ENCODE results near the gene STAU1. TPM values are rescaled to one million over a fixed set of nuclear protein-coding genes. Genes with fewer than 3 reads are reported as not detected.
"Not testable (repeated sequence)": the region's sequence is repeated elsewhere in the genome, so short reads cannot be mapped to it uniquely, and the experiment has no call there.

STAU1 gene
- total RNA-seq, 4 donors from 2014 or later, result 64.2 to 79.8 (median 70.9) TPM

- Histone ChIP-seq H3K27ac (peak overlapping the region; percentile 76 to 94 (median 88)), H3K4me1 (peaks cover 0 to 15% (median 9%) of the 10 kb centered on the region in 4 donors), H3K27me3 (no peaks in the 10 kb centered on the region), H3K4me3 (peak overlapping the region; percentile 64 to 83 (median 78)), H3K36me3 (peaks cover 0 to 42% (median 32%) of the 10 kb centered on the region in 3 donors), H3K9me3 (no peaks in the 10 kb centered on the region)
- DNase-seq (ENCODE audit: low spot score in 2 of 2), result no peak
- TF ChIP-seq EP300 (IDR thresholded peaks at IDR 0.05), result no peak
- no peak for TF ChIP-seq CTCF (IDR thresholded peaks at IDR 0.05)
- no peak for TF ChIP-seq POLR2A (IDR thresholded peaks at IDR 0.05)
- 70 to 75% methylated on average over 28 of the region's 28 CpGs for WGBS, 2 donors
Measured at GRCh38 chr20:49219924-49220831, 32.0 kb upstream of the STAU1 start.

- 0% methylated on average over 46 of the region's 46 CpGs for whole genome bisulfite sequencing, 2 donors
- peak; percentile 95 to 97 for DNase-seq (ENCODE audit: low spot score in 2 of 2)
- peaks cover 0 to 15% (median 9%) of the 10 kb centered on the region in 4 donors for H3K4me1 ChIP-seq
- no peaks in the 10 kb centered on the region for H3K9me3 ChIP-seq
- peak within 1 kb of the TSS; percentile 64 to 83 (median 78) for H3K4me3 ChIP-seq
- peak; percentile 99 to 100 for TF ChIP-seq EP300 (IDR thresholded peaks at IDR 0.05)
- peak in 1 of 5 experiments; percentile 35 for TF ChIP-seq CTCF (IDR thresholded peaks at IDR 0.05)
- peak; percentile 65 to 96 for TF ChIP-seq POLR2A (IDR thresholded peaks at IDR 0.05)
- H3K27ac ChIP-seq, result peak within 1 kb of the TSS; percentile 76 to 94 (median 88)
- H3K27me3 ChIP-seq, result no peaks in the 10 kb centered on the region
- H3K36me3 ChIP-seq, result peaks cover 0 to 34% (median 26%) of the 10 kb centered on the region in 3 donors
Measured at GRCh38 chr20:49219091-49219923, 31.2 kb upstream of the STAU1 start, which contains the start of gene DDX27. DDX27 (plus strand) TSS chr20:49219416; CDS start chr20:49219449, 33 bp downstream.

- Histone ChIP-seq H3K36me3 (peaks cover 0 to 28% (median 21%) of the 10 kb centered on the region in 3 donors), H3K4me3 (peak overlapping the region in 2 of 4 donors; percentile 81 to 83), H3K4me1 (peaks cover 0 to 15% (median 9%) of the 10 kb centered on the region in 4 donors), H3K27ac (peak overlapping the region; percentile 65 to 94 (median 88))
- H3K27me3 ChIP-seq; DNase-seq (ENCODE audit: low spot score in 2 of 2); H3K9me3 ChIP-seq: not testable (repeated sequence)
- WGBS, 2 donors, result 57% methylated on average over 13 of the region's 13 CpGs
Measured at GRCh38 chr20:49218739-49219090, 30.6 kb upstream of the STAU1 start.

- H3K4me3 ChIP-seq, result peak overlapping the region in 1 of 4 donors; percentile 20
Measured at GRCh38 chr20:49216991-49217578, 29.0 kb upstream of the STAU1 start.

More at GRCh38 chr20:49216991-49217578, 29.0 kb upstream of the STAU1 start:
- peak; percentile 95 to 100 for DNase-seq (ENCODE audit: low spot score in 2 of 2)
- H3K27me3 ChIP-seq, result no peaks in the 10 kb centered on the region
- peak overlapping the region in 1 of 4 donors; percentile 53 for H3K27ac ChIP-seq
- peaks cover 0 to 11% (median 8%) of the 10 kb centered on the region in 3 donors for H3K36me3 ChIP-seq
- 16 to 17% methylated on average over 11 of the region's 11 CpGs for WGBS, 2 donors
- TF ChIP-seq CTCF (IDR thresholded peaks at IDR 0.05) (peak; percentile 77 to 92 (median 90)), EP300 (IDR thresholded peaks at IDR 0.05) (no peak)
- no peaks in the 10 kb centered on the region for H3K9me3 ChIP-seq
- peaks cover 0 to 15% (median 9%) of the 10 kb centered on the region in 4 donors for H3K4me1 ChIP-seq
